Neural cell (in vitro differentiated cells): ENCODE data around the gene TGOLN2. TPM values are rescaled to one million over a fixed set of nuclear protein-coding genes. Genes with fewer than 3 reads are reported as not detected.

Source experiments
- H2AFZ ChIP-seq: fragments of 200-600, 300-800 bp; sonication (generic), shearing (Covaris generic); 2 replicates; pipeline ENCODE4 v1.6.0; 2014; ENCODE audit warnings: low read depth, mild to moderate bottlenecking, antibody characterized with exemption, low read length, moderate library complexity
- H3F3A ChIP-seq: fragments of 200-600 bp; shearing (Covaris generic); 2 replicates; pipeline ENCODE4 v1.6.1; 2016; ENCODE audit warnings: mild to moderate bottlenecking, moderate library complexity, mixed read lengths, antibody characterized with exemption, low read length; ENCODE audit not compliant: insufficient read depth, poor library complexity, severe bottlenecking
- H3K27ac ChIP-seq: fragments of 200-600, 300-800 bp; sonication (generic), shearing (Covaris generic); 2 replicates; pipeline ENCODE4 v1.5.1; 2014; ENCODE audit warnings: mild to moderate bottlenecking, low read length, moderate library complexity
- H3K27me3 ChIP-seq: fragments of 300-800, 200-600 bp; sonication (generic), shearing (Covaris generic); 2 replicates; pipeline ENCODE4 v1.6.0; 2014; ENCODE audit warnings: mild to moderate bottlenecking, low read depth, low read length, moderate library complexity; ENCODE audit not compliant: insufficient read depth
- H3K36me3 ChIP-seq: fragments of 300-800, 200-600 bp; sonication (generic), shearing (Covaris generic); 2 replicates; pipeline ENCODE4 v1.5.1; 2014; ENCODE audit warnings: mild to moderate bottlenecking, antibody characterized with exemption, low read length, moderate library complexity; ENCODE audit not compliant: insufficient read depth
- H3K4me2 ChIP-seq: fragments of 300-800, 200-600 bp; sonication (generic), shearing (Covaris generic); 2 replicates; pipeline ENCODE4 v1.6.0; 2014; ENCODE audit warnings: mild to moderate bottlenecking, low read length
- H3K4me3 ChIP-seq: fragments of 300-800, 200-600 bp; sonication (generic), shearing (Covaris generic); 2 replicates; pipeline ENCODE4 v1.5.1; 2014; ENCODE audit warnings: mild to moderate bottlenecking, low read length, moderate library complexity
- H3K79me2 ChIP-seq: fragments of 200-600 bp; shearing (Covaris generic); replicated peaks from 2 replicates; pipeline ENCODE4 v1.6.0; 2014; ENCODE audit warnings: mild to moderate bottlenecking, low read length, moderate library complexity; ENCODE audit not compliant: insufficient read depth
- H3K9ac ChIP-seq: fragments of 300-800, 200-600 bp; sonication (generic), shearing (Covaris generic); 2 replicates; pipeline ENCODE4 v1.6.1; 2016; ENCODE audit warnings: mild to moderate bottlenecking, low read length, mixed read lengths
- H3K9me2 ChIP-seq: fragments of 200-600 bp; shearing (Covaris generic); 2 replicates; pipeline ENCODE4 v1.6.1; 2016; ENCODE audit warnings: mild to moderate bottlenecking, low read length, mixed read lengths; ENCODE audit not compliant: insufficient read depth
- H3K9me3 ChIP-seq: fragments of 200-600, 300-800 bp; sonication (generic), shearing (Covaris generic); 2 replicates; pipeline ENCODE4 v1.6.1; 2016; ENCODE audit warnings: mild to moderate bottlenecking, mixed run types, low read length, moderate library complexity, mixed read lengths
- H4K20me1 ChIP-seq: fragments of 200-600 bp; shearing (Covaris generic); 2 replicates; pipeline ENCODE4 v1.6.1; 2016; ENCODE audit warnings: mild to moderate bottlenecking, mixed run types; ENCODE audit not compliant: insufficient read depth
- CTCF ChIP-seq: fragments of 450-650 bp; IDR thresholded peaks from 2 replicates; pipeline ENCODE4 v1.5.1; 2014; ENCODE audit warnings: antibody characterized with exemption, mild to moderate bottlenecking, moderate library complexity; ENCODE audit not compliant: poor library complexity, severe bottlenecking
- EP300 ChIP-seq: fragments of 450-650 bp; conservative IDR thresholded peaks from 2 replicates; pipeline ENCODE4 v1.6.1; 2014; ENCODE audit warnings: antibody characterized with exemption, mild to moderate bottlenecking, moderate library complexity; ENCODE audit not compliant: poor library complexity, severe bottlenecking
- EZH2 ChIP-seq: fragments of 200-600, 300-800 bp; shearing (Covaris generic), sonication (generic); IDR thresholded peaks from 2 replicates; pipeline ENCODE4 v1.6.1; 2014; ENCODE audit warnings: antibody characterized with exemption, low read length, borderline replicate concordance, mild to moderate bottlenecking; ENCODE audit not compliant: insufficient read depth, poor library complexity, severe bottlenecking
- MXI1 ChIP-seq: fragments of 450-650 bp; conservative IDR thresholded peaks from 2 replicates; pipeline ENCODE4 v1.6.1; 2014; ENCODE audit warnings: antibody characterized with exemption, mild to moderate bottlenecking; ENCODE audit not compliant: poor library complexity, severe bottlenecking
- POLR2AphosphoS5 ChIP-seq: IDR thresholded peaks from 2 replicates; pipeline ENCODE4 v1.6.1; 2012
- RAD21 ChIP-seq: fragments of 450-650 bp; conservative IDR thresholded peaks from 2 replicates; pipeline ENCODE4 v1.6.1; 2014; ENCODE audit warnings: antibody characterized with exemption, mild to moderate bottlenecking, moderate library complexity
- REST ChIP-seq: IDR thresholded peaks from 2 replicates; pipeline ENCODE4 v1.6.1; 2012; ENCODE audit warnings: borderline replicate concordance
- SMC3 ChIP-seq: fragments of 450-650 bp; conservative IDR thresholded peaks from 2 replicates; pipeline ENCODE4 v1.6.1; 2014; ENCODE audit warnings: antibody characterized with exemption, mild to moderate bottlenecking, moderate library complexity; ENCODE audit not compliant: poor library complexity
- TAF1 ChIP-seq: IDR thresholded peaks from 2 replicates; pipeline ENCODE4 v1.6.1; 2012; ENCODE audit warnings: low read depth
- polyA plus RNA-seq: library from polyadenylated mRNA; depleted of rRNA; stranded (reverse); fragments of >200 nt; gene quantifications from 2 replicates; pipeline ENCODE4 v1.2.3, GENCODE V29; 2014

TGOLN2 gene
- polyA plus RNA-seq, 1 donor from 2014 or later = 22.7 TPM

DNA sequence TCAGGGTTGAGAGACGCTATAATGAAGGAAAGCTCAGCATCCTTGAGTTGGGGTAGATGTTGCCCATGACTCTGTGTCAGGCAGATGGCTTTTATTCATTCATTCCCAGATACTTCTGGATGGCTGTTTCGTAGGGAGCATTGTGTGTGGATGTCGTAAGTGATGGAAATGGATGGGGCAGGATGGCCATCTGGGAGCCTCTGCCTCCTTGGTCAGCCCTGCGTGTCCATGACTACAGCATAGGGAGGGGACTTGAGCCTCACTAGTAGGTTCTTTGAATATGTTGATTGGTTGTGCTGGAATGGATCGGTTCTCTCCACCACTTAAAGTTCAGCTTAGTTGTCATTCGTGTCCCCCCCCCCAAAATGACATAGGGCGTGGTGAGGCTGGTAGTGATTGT lies 44.9 kb downstream of the TGOLN2 start:
- Histone ChIP-seq H3F3A (no peaks in the 10 kb centered on the region), H3K36me3 (no peaks in the 10 kb centered on the region), H2AFZ (no peak overlapping the region), H3K9ac (no peak overlapping the region), H3K9me3 (no peaks in the 10 kb centered on the region), H3K9me2 (no peaks in the 10 kb centered on the region), H3K27ac (no peak overlapping the region), H3K79me2 (no peaks in the 10 kb centered on the region), H3K4me2 (no peak overlapping the region), H3K27me3 (no peaks in the 10 kb centered on the region), H4K20me1 (no peaks in the 10 kb centered on the region), H3K4me3 (no peak overlapping the region)
- no peak for TF ChIP-seq EP300
- no peak for TF ChIP-seq MXI1
- TF ChIP-seq EZH2 = no peak
- TF ChIP-seq CTCF = no peak
- TF ChIP-seq SMC3 = no peak
- TF ChIP-seq POLR2AphosphoS5 = no peak
- no peak for TF ChIP-seq REST
- no peak for TF ChIP-seq RAD21
- no peak for TF ChIP-seq TAF1

DNA sequence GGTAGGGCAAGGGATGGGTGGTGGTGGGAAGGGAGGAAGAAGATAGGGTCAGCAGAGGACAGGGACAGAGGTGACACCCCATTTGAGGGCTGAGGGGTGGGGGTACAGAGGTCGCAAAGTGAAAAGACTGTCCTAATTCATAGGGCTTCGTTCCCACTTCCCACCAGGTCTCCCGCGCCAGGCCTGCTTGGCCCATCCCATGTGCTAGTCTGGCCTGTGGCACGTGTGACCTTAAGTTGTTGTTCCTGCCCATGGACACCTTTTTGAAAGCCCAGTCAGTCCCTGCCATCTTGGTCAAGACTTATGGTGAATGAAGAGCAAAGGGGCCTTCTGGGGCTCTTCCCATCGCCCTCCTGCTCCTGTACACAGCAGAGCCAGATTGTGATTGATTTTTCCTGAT lies 46.2 kb downstream of the TGOLN2 start:
- Histone ChIP-seq H3K27me3 (no peaks in the 10 kb centered on the region), H3K9me3 (no peaks in the 10 kb centered on the region), H3K9ac (no peak overlapping the region), H4K20me1 (no peaks in the 10 kb centered on the region), H3K36me3 (no peaks in the 10 kb centered on the region), H3K27ac (no peak overlapping the region), H3F3A (no peaks in the 10 kb centered on the region), H2AFZ (no peak overlapping the region), H3K4me3 (no peak overlapping the region), H3K9me2 (no peaks in the 10 kb centered on the region), H3K79me2 (no peaks in the 10 kb centered on the region), H3K4me2 (no peak overlapping the region)
- TF ChIP-seq EP300 (no peak), CTCF (no peak), REST (no peak), RAD21 (no peak)
